IMR-90 (cell line): ENCODE data around the gene STRA6. TPM values are rescaled to one million over a fixed set of nuclear protein-coding genes. Genes with fewer than 3 reads are reported as not detected.

Experiments
- ATAC-seq: fragments of 200-7000 bp; cut with Tn5 transposase; 2 replicates; pipeline ENCODE4 v1.9.1; 2020; ENCODE audit warnings: low read depth, mild to moderate bottlenecking, moderate library complexity
- BruUV-seq: library from RNA; stranded (reverse); fragments of 400-500 nt; replicated peaks from 2 replicates; lab custom pipeline; 2021; lab: Mats Ljungman, UMichigan
- CTCF ChIA-PET: fragments of 300-600 bp; formaldehyde crosslinking; extraction: SDS; loops from one replicate; lab custom pipeline; 2021; ENCODE audit warnings: antibody characterized with exemption; lab: Yijun Ruan, JAX
- POLR2A ChIA-PET: fragments of 300-600 bp; sonication (Branson Sonifier 250); formaldehyde crosslinking; loops from one replicate; lab custom pipeline; 2022; ENCODE audit warnings: antibody characterized with exemption; ENCODE audit not compliant: unreplicated experiment; lab: Charles Lee
- DNase-seq: peaks from one replicate; pipeline ENCODE4 v3.0.0; 2013
- H2AFZ ChIP-seq: replicated peaks from 2 replicates; pipeline ENCODE3; 2013; ENCODE audit warnings: low read length, mild to moderate bottlenecking; ENCODE audit not compliant: poor library complexity
- H2AK5ac ChIP-seq: 2 replicates; pipeline ENCODE4 v1.6.1; 2013; ENCODE audit warnings: low read depth, low read length, inconsistent platforms
- H2AK9ac ChIP-seq: replicated peaks from 2 replicates; pipeline ENCODE3; 2013; ENCODE audit warnings: mild to moderate bottlenecking, low read depth, low read length, moderate library complexity; ENCODE audit not compliant: poor library complexity
- H2BK120ac ChIP-seq: 2 replicates; pipeline ENCODE4 v1.6.1; 2013; ENCODE audit warnings: low read depth, low read length, inconsistent platforms
- H2BK15ac ChIP-seq: 3 replicates; pipeline ENCODE4 v1.6.1; 2013; ENCODE audit warnings: low read depth, low read length, inconsistent platforms
- H2BK20ac ChIP-seq: 2 replicates; pipeline ENCODE4 v1.6.1; 2013; ENCODE audit warnings: low read depth, mild to moderate bottlenecking, inconsistent platforms, low read length, moderate library complexity
- H2BK5ac ChIP-seq: 2 replicates; pipeline ENCODE4 v1.6.1; 2013; ENCODE audit warnings: mild to moderate bottlenecking, low read depth, low read length, inconsistent platforms; ENCODE audit not compliant: poor library complexity, severe bottlenecking
- H3K14ac ChIP-seq: replicated peaks from 2 replicates; pipeline ENCODE4 v1.6.1; 2013; ENCODE audit warnings: low read depth, low read length, inconsistent platforms
- H3K18ac ChIP-seq: 2 replicates; pipeline ENCODE4 v1.6.1; 2013; ENCODE audit warnings: low read depth, low read length, control low read depth
- H3K23ac ChIP-seq: 2 replicates; pipeline ENCODE4 v1.6.1; 2013; ENCODE audit warnings: low read depth, low read length, inconsistent platforms
- H3K27ac ChIP-seq: 2 replicates; pipeline ENCODE4 v1.5.1; 2013; ENCODE audit warnings: mild to moderate bottlenecking, control low read depth, low read length; ENCODE audit not compliant: insufficient read depth
- H3K27me3 ChIP-seq: 2 replicates; pipeline ENCODE4 v1.6.1; 2013; ENCODE audit warnings: low read length; ENCODE audit not compliant: control insufficient read depth, insufficient read depth
- H3K36me3 ChIP-seq: 2 replicates; pipeline ENCODE4 v1.6.1; 2013; ENCODE audit warnings: low read length, mixed read lengths; ENCODE audit not compliant: control insufficient read depth, insufficient read depth
- H3K4ac ChIP-seq: 2 replicates; pipeline ENCODE4 v1.6.1; 2013; ENCODE audit warnings: low read depth, low read length, inconsistent platforms
- H3K4me1 ChIP-seq: 2 replicates; pipeline ENCODE4 v1.6.1; 2013; ENCODE audit warnings: low read length, mixed read lengths; ENCODE audit not compliant: control insufficient read depth, insufficient read depth
- H3K4me2 ChIP-seq: 2 replicates; pipeline ENCODE4 v1.6.1; 2013; ENCODE audit warnings: low read depth, mild to moderate bottlenecking, control low read depth, low read length, moderate library complexity
- H3K4me3 ChIP-seq: 2 replicates; pipeline ENCODE4 v1.5.1; 2013; ENCODE audit warnings: low read depth, mild to moderate bottlenecking, control low read depth, low read length, moderate library complexity; ENCODE audit not compliant: insufficient read depth
- H3K56ac ChIP-seq: 2 replicates; pipeline ENCODE4 v1.6.1; 2013; ENCODE audit warnings: low read length, inconsistent platforms; ENCODE audit not compliant: insufficient read depth; ENCODE audit errors: extremely low read depth
- H3K79me1 ChIP-seq, 2 experiments: 2 replicates each; pipeline ENCODE4 v1.6.1; 2013; ENCODE audit warnings: low read length in 2 of 2, inconsistent platforms in 1 of 2, low read depth in 1 of 2
- H3K9ac ChIP-seq: 2 replicates; pipeline ENCODE4 v1.6.1; 2013; ENCODE audit warnings: low read depth, low read length, control low read depth
- H3K9me1 ChIP-seq: 2 replicates; pipeline ENCODE4 v1.6.1; 2013; ENCODE audit warnings: low read length, inconsistent platforms; ENCODE audit not compliant: insufficient read depth
- H3K9me3 ChIP-seq: 2 replicates; pipeline ENCODE4 v1.6.1; 2013; ENCODE audit warnings: low read length; ENCODE audit not compliant: control insufficient read depth, insufficient read depth
- H4K20me1 ChIP-seq: 2 replicates; pipeline ENCODE4 v1.6.1; 2013; ENCODE audit warnings: low read length, inconsistent platforms; ENCODE audit not compliant: insufficient read depth
- H4K5ac ChIP-seq: 2 replicates; pipeline ENCODE4 v1.6.1; 2013; ENCODE audit warnings: mild to moderate bottlenecking, low read depth, low read length, control low read depth
- H4K8ac ChIP-seq, 2 experiments: 2 replicates each; pipeline ENCODE4 v1.6.1; 2013; ENCODE audit warnings: low read depth in 2 of 2, low read length in 2 of 2, control low read depth in 1 of 2, inconsistent platforms in 1 of 2
- H4K91ac ChIP-seq: 2 replicates; pipeline ENCODE4 v1.6.1; 2013; ENCODE audit warnings: low read depth, low read length, inconsistent platforms; ENCODE audit not compliant: insufficient read depth
- BHLHE40 ChIP-seq: fragments of 150-350 bp; IDR thresholded peaks from 2 replicates; pipeline ENCODE4 v1.6.1; 2016; ENCODE audit warnings: mild to moderate bottlenecking, low read depth, low read length
- CHD1 ChIP-seq: IDR thresholded peaks from 2 replicates; pipeline ENCODE4 v1.6.1; 2012; ENCODE audit warnings: low read depth, low read length, improper control_type of control experiment
- FOS ChIP-seq: fragments of 150-350 bp; IDR thresholded peaks from 2 replicates; pipeline ENCODE4 v1.6.1; 2016; ENCODE audit warnings: low read depth, low read length
- MAZ ChIP-seq: IDR thresholded peaks from 2 replicates; pipeline ENCODE4 v1.6.1; 2012; ENCODE audit warnings: low read depth, mild to moderate bottlenecking, low read length, improper control_type of control experiment, moderate library complexity, borderline replicate concordance
- MXI1 ChIP-seq: IDR thresholded peaks from 2 replicates; pipeline ENCODE4 v1.6.1; 2012; ENCODE audit warnings: low read depth, mild to moderate bottlenecking, low read length, moderate library complexity, borderline replicate concordance
- NFE2L2 ChIP-seq: fragments of 150-350 bp; IDR thresholded peaks from 2 replicates; pipeline ENCODE4 v1.6.1; 2016; ENCODE audit warnings: low read depth, mild to moderate bottlenecking, low read length
- POLR2A ChIP-seq: IDR thresholded peaks from 2 replicates; pipeline ENCODE4 v1.6.1; 2012; ENCODE audit warnings: mild to moderate bottlenecking, low read depth, low read length
- RAD21 ChIP-seq: IDR thresholded peaks from 2 replicates; pipeline ENCODE4 v1.6.1; 2012; ENCODE audit warnings: low read length, improper control_type of control experiment
- RCOR1 ChIP-seq: IDR thresholded peaks from 2 replicates; pipeline ENCODE4 v1.6.1; 2012; ENCODE audit warnings: mild to moderate bottlenecking, low read length, improper control_type of control experiment; ENCODE audit not compliant: insufficient replicate concordance
- RFX5 ChIP-seq: IDR thresholded peaks from 2 replicates; pipeline ENCODE4 v1.8.0; 2012; ENCODE audit warnings: low read depth, mild to moderate bottlenecking, low read length, moderate library complexity
- SMC3 ChIP-seq: fragments of 150-350 bp; IDR thresholded peaks from 2 replicates; pipeline ENCODE4 v1.6.1; 2016; ENCODE audit warnings: low read depth, mild to moderate bottlenecking, antibody characterized with exemption, low read length, moderate library complexity
- WGBS, 2 experiments: methylation state at CpG; one replicate each; pipeline versions ENCODE4 v1.1.5 to v1.1.7; 2013; ENCODE audit warnings: missing lambda C conversion rate in 2 of 2; ENCODE audit not compliant: insufficient read length in 1 of 2; ENCODE audit errors: extremely low coverage in 2 of 2; 5-methylcytosine and 5-hydroxymethylcytosine counted together
- dilution Hi-C: fragments of 300-500 bp; cut with HindIII; formaldehyde crosslinking; loops from one replicate; pipeline ENCODE4 v1.14.3; 2018; ENCODE audit warnings: low sequenced_read_pairs; ENCODE audit not compliant: unreplicated experiment
- in situ Hi-C: fragments of 300-500 bp; cut with MboI; formaldehyde crosslinking; loops from 3 replicates; pipeline ENCODE4 v1.14.3; 2019; ENCODE audit warnings: low sequenced_read_pairs, inconsistent platforms, mixed read lengths
- intact Hi-C: fragments of 100-400 bp; cut with micrococcal nuclease; formaldehyde crosslinking; loops from 2 replicates; pipeline ENCODE4 v1.10.0; 2022
- polyA plus RNA-seq, 3 experiments: library from polyadenylated mRNA; depleted of rRNA; stranded (reverse); fragments of >200 nt; gene quantifications; 2 replicates each; pipeline ENCODE4 v1.2.3, GENCODE V29; 2012; ENCODE audit warnings: low replicate concordance in 1 of 3
- total RNA-seq: library from RNA; depleted of rRNA; stranded (reverse); fragments of >200 nt; gene quantifications from 2 replicates; pipeline ENCODE4 v1.2.3, GENCODE V29; 2012
- TF ChIP-seq, protein P1 (sequence below): fragments of 150-350 bp; IDR thresholded peaks from 2 replicates; pipeline ENCODE4 v1.6.1; 2016; ENCODE audit warnings: low read depth, mild to moderate bottlenecking, low read length, moderate library complexity, borderline replicate concordance
- TF ChIP-seq, protein P2 (sequence below): conservative IDR thresholded peaks from 2 replicates; pipeline ENCODE4 v1.5.1; 2012; ENCODE audit warnings: mild to moderate bottlenecking, low read depth, low read length, improper control_type of control experiment

STRA6 gene
- total and polyA plus RNA-seq, 2 of the 4 experiments (the other 2 are of a cell fraction): 0.17 TPM; not detected in 1

DNA sequence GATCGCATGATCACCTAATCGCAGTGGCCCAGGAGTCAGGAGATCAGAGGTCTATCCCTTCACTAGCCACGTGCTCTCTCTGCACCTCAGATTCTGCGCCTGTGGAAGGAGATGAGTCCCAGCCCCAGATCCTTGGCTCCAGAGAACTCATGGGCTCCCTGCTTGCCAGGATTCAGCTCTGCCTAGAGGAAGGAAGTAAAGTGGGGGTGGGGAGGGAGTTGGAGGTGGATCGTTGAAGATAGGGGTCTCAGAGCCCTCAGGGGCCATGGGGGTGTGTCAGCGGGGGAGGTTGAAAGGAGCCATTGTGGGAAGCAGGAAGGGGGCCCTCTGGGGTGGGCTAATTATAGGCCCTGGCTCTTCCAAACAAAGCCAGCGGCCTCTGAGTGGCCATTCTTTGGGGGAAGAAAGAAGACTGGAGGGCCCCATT is 11.3 kb upstream of the STRA6 start:
- ChIA-PET POLR2A (no interaction called here), CTCF (no interaction called here)
- intact Hi-C loops: no loop called here
- Histone ChIP-seq H3K18ac (no peak overlapping the region), H3K9me1 (no peaks in the 10 kb centered on the region), H2AFZ (no peak overlapping the region), H3K9me3 (no peaks in the 10 kb centered on the region), H3K9ac (no peak overlapping the region), H2AK9ac (no peak overlapping the region), H3K27ac (no peak overlapping the region), H2BK120ac (no peak overlapping the region), H3K56ac (no peak overlapping the region), H3K14ac (no peak overlapping the region), H3K4me1 (peaks cover 16% of the 10 kb centered on the region), H2AK5ac (no peak overlapping the region), H4K20me1 (no peaks in the 10 kb centered on the region), H3K4ac (no peak overlapping the region), H2BK5ac (no peak overlapping the region), H4K91ac (no peak overlapping the region), H3K4me3 (no peak overlapping the region), H4K5ac (no peak overlapping the region), H2BK20ac (no peak overlapping the region), H3K36me3 (no peaks in the 10 kb centered on the region), H3K4me2 (no peak overlapping the region), H2BK15ac (no peak overlapping the region), H4K8ac (no peak overlapping the region), H3K27me3 (peaks cover 19% of the 10 kb centered on the region), H3K23ac (no peak overlapping the region), H3K79me1 (no peaks in the 10 kb centered on the region)
- TF ChIP-seq, protein P1, sequence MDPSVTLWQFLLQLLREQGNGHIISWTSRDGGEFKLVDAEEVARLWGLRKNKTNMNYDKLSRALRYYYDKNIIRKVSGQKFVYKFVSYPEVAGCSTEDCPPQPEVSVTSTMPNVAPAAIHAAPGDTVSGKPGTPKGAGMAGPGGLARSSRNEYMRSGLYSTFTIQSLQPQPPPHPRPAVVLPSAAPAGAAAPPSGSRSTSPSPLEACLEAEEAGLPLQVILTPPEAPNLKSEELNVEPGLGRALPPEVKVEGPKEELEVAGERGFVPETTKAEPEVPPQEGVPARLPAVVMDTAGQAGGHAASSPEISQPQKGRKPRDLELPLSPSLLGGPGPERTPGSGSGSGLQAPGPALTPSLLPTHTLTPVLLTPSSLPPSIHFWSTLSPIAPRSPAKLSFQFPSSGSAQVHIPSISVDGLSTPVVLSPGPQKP: no peak
- TF ChIP-seq FOS: no peak
- TF ChIP-seq MAZ: no peak
- no peak for TF ChIP-seq RCOR1
- TF ChIP-seq RFX5: no peak
- no peak for TF ChIP-seq POLR2A
- TF ChIP-seq, protein P2, sequence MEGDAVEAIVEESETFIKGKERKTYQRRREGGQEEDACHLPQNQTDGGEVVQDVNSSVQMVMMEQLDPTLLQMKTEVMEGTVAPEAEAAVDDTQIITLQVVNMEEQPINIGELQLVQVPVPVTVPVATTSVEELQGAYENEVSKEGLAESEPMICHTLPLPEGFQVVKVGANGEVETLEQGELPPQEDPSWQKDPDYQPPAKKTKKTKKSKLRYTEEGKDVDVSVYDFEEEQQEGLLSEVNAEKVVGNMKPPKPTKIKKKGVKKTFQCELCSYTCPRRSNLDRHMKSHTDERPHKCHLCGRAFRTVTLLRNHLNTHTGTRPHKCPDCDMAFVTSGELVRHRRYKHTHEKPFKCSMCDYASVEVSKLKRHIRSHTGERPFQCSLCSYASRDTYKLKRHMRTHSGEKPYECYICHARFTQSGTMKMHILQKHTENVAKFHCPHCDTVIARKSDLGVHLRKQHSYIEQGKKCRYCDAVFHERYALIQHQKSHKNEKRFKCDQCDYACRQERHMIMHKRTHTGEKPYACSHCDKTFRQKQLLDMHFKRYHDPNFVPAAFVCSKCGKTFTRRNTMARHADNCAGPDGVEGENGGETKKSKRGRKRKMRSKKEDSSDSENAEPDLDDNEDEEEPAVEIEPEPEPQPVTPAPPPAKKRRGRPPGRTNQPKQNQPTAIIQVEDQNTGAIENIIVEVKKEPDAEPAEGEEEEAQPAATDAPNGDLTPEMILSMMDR: no peak
- TF ChIP-seq MXI1: no peak
- no peak for TF ChIP-seq RAD21
- TF ChIP-seq BHLHE40: no peak
- no peak for TF ChIP-seq CHD1
- TF ChIP-seq SMC3: no peak
- no peak for TF ChIP-seq NFE2L2
- in situ Hi-C loops: no loop called here
- DNase-seq (no peak), ATAC-seq (no peak)
- WGBS, 2 experiments: 59% methylated on average over 3 of the region's 7 CpGs; no CpG with 5 or more reads in 1 of the 2 experiments
- BruUV-seq: no TSS peak
- dilution Hi-C loops: no loop called here
